Stimulated activated CD8-positive, alpha-beta memory T cell treated with anti-CD3 and anti-CD28 coated beads, Interleukin-15, amount 100 ng/mL, for 24 hours (primary cell): ENCODE data around the gene HMGA1.
"Not testable (repeated sequence)": the region's sequence is repeated elsewhere in the genome, so short reads cannot be mapped to it uniquely, and the experiment has no call there.

Experiments
- DNase-seq: peaks from one replicate; pipeline ENCODE4 v3.0.0-alpha.2; 2020; ENCODE audit warnings: low read depth

The HMGA1 gene

GRCh38 chr6:34260576-34261267, 24.0 kb downstream of the HMGA1 start:
- no peak for DNase-seq

- DNase-seq, result not testable (repeated sequence)
Observed at GRCh38 chr6:34263484-34263883, 26.8 kb downstream of the HMGA1 start.

- DNase-seq, result no peak
Observed at GRCh38 chr6:34267746-34268145, 31.1 kb downstream of the HMGA1 start.

- not testable (repeated sequence) for DNase-seq
Observed at GRCh38 chr6:34269132-34269531, 32.5 kb downstream of the HMGA1 start.

GRCh38 chr6:34269658-34270341, 33.1 kb downstream of the HMGA1 start:
- DNase-seq, result not testable (repeated sequence)

GRCh38 chr6:34272013-34272926, 35.6 kb downstream of the HMGA1 start:
- DNase-seq, result no peak

GRCh38 chr6:34273242-34273805, 36.7 kb downstream of the HMGA1 start:
- no peak for DNase-seq

- no peak for DNase-seq
Observed at GRCh38 chr6:34274129-34274528, 37.5 kb downstream of the HMGA1 start.

- DNase-seq, result no peak
Observed at GRCh38 chr6:34275128-34275804, 38.6 kb downstream of the HMGA1 start.

- DNase-seq, result no peak
Observed at GRCh38 chr6:34276191-34276590, 39.5 kb downstream of the HMGA1 start.

- no peak for DNase-seq
Observed at GRCh38 chr6:34276881-34277762, 40.4 kb downstream of the HMGA1 start.

GRCh38 chr6:34277763-34278112, 41.1 kb downstream of the HMGA1 start:
- no peak for DNase-seq

GRCh38 chr6:34278833-34279232, 42.2 kb downstream of the HMGA1 start:
- DNase-seq, result no peak

- no peak for DNase-seq
Observed at GRCh38 chr6:34280216-34280615, 43.5 kb downstream of the HMGA1 start.

- no peak for DNase-seq
Observed at GRCh38 chr6:34281702-34282334, 45.1 kb downstream of the HMGA1 start.

GRCh38 chr6:34284563-34285447, 48.1 kb downstream of the HMGA1 start:
- no peak for DNase-seq

- DNase-seq, result no peak
Observed at GRCh38 chr6:34285448-34286164, 48.9 kb downstream of the HMGA1 start.

- DNase-seq, result no peak
Observed at GRCh38 chr6:34288581-34288980, 51.9 kb downstream of the HMGA1 start.

GRCh38 chr6:34289137-34289536, 52.5 kb downstream of the HMGA1 start:
- no peak for DNase-seq
